ENCODE measurements around the gene TMEM234.

Gene TMEM234

GRCh38 chr1:32170991-32171390, 51.2 kb downstream of the TMEM234 start:
- DNase-seq = no peak

Data from NCI-H1694 (cell line).